Esophagus squamous epithelium (tissue), 4 donors: Measurements from ENCODE around the gene FRMD5.

Source experiments
- POLR2A ChIP-seq, 4 donors: fragments of 450-650 bp; IDR thresholded peaks; one replicate each; pipeline ENCODE4 v1.6.1; 2017; ENCODE audit warnings: antibody characterized with exemption in 4 of 4, mild to moderate bottlenecking in 4 of 4, moderate library complexity in 3 of 4
- TF ChIP-seq, protein P1 (sequence below), 6 experiments: fragments of 450-650 bp in 4 of 6; fragments of 200-600 bp in 2 of 6; sonication (generic) in 2 of 6; IDR thresholded peaks; one replicate each; pipeline ENCODE4 v1.5.1; 2016 to 2019; ENCODE audit warnings: antibody characterized with exemption in 6 of 6, mild to moderate bottlenecking in 4 of 6, moderate library complexity in 4 of 6

DNA sequence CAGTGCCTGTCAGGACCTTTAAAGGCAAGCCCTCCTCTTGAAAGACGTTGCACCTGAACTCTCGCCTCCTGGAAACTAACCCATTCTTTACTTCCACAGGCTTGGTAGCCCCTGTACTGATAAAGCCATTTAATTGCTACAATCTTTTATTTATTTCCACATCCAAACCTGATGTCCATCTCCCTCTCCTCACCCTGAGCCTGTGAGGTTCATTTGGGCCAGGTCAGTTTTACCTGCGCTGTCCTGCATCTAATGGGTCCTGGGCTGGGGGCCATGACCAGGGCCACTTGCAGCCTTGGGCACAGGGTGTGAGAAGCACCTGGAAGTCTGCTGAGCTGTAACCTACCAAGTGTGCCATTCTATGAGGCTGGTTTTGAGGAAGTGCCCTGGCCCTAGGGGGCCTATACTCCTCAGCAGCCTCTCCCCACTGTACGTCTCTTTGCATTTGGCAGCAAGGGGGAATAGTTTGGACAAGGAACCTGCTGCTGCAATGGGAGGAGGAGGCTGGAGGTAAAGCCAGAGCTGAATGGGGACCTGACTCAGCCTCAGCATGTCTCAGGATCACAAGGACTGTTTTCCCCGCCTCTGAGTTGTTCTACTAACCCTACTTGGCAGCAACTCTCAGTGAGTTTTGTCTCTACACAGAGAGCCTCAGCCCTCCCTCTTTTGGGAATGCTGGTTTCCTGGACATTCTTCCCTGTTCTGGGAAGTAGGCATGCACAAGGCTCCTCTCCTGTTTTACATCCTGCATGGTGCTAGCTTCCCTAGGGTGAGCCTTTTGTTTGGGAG, 314.5 kb downstream of the FRMD5 start:
- no peak for TF ChIP-seq POLR2A (IDR thresholded peaks at IDR 0.05)
- TF ChIP-seq, protein P1, sequence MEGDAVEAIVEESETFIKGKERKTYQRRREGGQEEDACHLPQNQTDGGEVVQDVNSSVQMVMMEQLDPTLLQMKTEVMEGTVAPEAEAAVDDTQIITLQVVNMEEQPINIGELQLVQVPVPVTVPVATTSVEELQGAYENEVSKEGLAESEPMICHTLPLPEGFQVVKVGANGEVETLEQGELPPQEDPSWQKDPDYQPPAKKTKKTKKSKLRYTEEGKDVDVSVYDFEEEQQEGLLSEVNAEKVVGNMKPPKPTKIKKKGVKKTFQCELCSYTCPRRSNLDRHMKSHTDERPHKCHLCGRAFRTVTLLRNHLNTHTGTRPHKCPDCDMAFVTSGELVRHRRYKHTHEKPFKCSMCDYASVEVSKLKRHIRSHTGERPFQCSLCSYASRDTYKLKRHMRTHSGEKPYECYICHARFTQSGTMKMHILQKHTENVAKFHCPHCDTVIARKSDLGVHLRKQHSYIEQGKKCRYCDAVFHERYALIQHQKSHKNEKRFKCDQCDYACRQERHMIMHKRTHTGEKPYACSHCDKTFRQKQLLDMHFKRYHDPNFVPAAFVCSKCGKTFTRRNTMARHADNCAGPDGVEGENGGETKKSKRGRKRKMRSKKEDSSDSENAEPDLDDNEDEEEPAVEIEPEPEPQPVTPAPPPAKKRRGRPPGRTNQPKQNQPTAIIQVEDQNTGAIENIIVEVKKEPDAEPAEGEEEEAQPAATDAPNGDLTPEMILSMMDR (IDR thresholded peaks at IDR 0.05): no peak
